H7 (cell line): Measurements from ENCODE around the gene FAM227B. TPM values are rescaled to one million over a fixed set of nuclear protein-coding genes. Genes with fewer than 3 reads are reported as not detected.

Experiments used
- DNase-seq: peaks from one replicate; pipeline ENCODE4 v3.0.0; 2012
- H3K27me3 ChIP-seq: 2 replicates; pipeline ENCODE4 v1.6.0; 2011; ENCODE audit warnings: mild to moderate bottlenecking, low read length; ENCODE audit not compliant: control insufficient read depth, insufficient read depth
- H3K36me3 ChIP-seq: replicated peaks from 2 replicates; pipeline ENCODE4 v1.5.1; 2011; ENCODE audit warnings: low read length; ENCODE audit not compliant: control insufficient read depth, insufficient read depth
- H3K4me3 ChIP-seq: 2 replicates; pipeline ENCODE4 v1.5.1; 2011; ENCODE audit warnings: low read depth, mild to moderate bottlenecking, control low read depth, low read length, moderate library complexity; ENCODE audit not compliant: insufficient read depth
- total RNA-seq: library from RNA; depleted of rRNA; stranded (reverse); fragments of >200 nt; shearing (Covaris generic); gene quantifications from 2 replicates; pipeline ENCODE4 v1.2.3, GENCODE V29; 2014

FAM227B gene
- total RNA-seq, 1 experiment from 2014 or later, result 3.2 TPM

- no peaks in the 10 kb centered on the region for H3K36me3 ChIP-seq
- H3K4me3 ChIP-seq, result no peak overlapping the region
- DNase-seq, result no peak
- H3K27me3 ChIP-seq, result no peaks in the 10 kb centered on the region
Observed at GRCh38 chr15:49462232-49462844, 158.3 kb downstream of the FAM227B start.

DNA sequence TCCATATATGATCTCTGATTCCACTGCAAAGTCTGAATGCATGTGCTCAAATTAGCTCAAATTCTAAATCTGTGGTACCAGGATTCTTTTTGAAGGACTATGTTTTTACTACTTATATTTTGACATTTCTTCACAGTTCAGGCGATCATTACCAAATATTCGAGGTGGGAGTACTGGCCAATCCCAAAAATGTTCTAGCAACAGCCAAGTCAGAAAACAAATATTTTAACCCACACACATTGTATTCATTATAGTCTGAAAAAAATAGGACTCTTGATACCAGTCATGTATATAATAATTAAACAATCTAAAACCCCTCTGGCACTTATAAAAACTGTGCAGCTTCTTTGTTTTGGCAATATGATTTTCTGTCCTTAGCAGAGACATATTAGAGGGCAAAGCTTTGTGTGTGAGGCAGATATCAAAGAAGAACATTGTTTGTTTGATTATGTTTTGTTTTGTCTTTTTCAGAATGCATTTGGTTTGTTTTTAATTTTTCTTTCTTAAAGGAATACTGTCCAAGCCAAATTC is 160.1 kb downstream of the FAM227B start:
- no peaks in the 10 kb centered on the region for H3K36me3 ChIP-seq
- H3K27me3 ChIP-seq, result no peaks in the 10 kb centered on the region
- no peak overlapping the region for H3K4me3 ChIP-seq
- no peak for DNase-seq

DNA sequence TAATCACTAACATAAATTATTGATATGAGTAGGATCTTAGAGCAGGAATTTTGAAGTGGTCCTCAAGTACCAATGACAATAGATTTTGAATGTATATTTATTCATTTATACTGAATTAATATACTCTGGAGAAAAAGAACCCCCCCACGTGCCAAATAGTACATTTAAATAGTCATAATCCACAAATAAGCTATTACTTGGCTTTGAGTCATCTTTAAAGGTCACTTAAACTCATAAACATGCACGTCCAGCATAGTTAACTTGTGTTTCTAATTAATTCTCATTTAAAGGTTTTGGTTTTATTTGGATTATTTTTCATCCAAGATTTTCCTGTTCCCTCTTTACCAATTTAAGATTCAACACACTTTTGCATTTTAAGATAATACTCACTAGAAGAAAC is 162.5 kb downstream of the FAM227B start:
- no peak overlapping the region for H3K4me3 ChIP-seq
- no peaks in the 10 kb centered on the region for H3K36me3 ChIP-seq
- no peaks in the 10 kb centered on the region for H3K27me3 ChIP-seq
- DNase-seq, result no peak

- no peak for DNase-seq
- H3K27me3 ChIP-seq, result no peaks in the 10 kb centered on the region
- no peak overlapping the region for H3K4me3 ChIP-seq
- no peaks in the 10 kb centered on the region for H3K36me3 ChIP-seq
Observed at GRCh38 chr15:49456166-49456565, 164.5 kb downstream of the FAM227B start.

- no peak for DNase-seq
- Histone ChIP-seq H3K36me3 (no peaks in the 10 kb centered on the region), H3K27me3 (no peaks in the 10 kb centered on the region), H3K4me3 (no peak overlapping the region)
Observed at GRCh38 chr15:49452595-49452994, 168.0 kb downstream of the FAM227B start.

DNA sequence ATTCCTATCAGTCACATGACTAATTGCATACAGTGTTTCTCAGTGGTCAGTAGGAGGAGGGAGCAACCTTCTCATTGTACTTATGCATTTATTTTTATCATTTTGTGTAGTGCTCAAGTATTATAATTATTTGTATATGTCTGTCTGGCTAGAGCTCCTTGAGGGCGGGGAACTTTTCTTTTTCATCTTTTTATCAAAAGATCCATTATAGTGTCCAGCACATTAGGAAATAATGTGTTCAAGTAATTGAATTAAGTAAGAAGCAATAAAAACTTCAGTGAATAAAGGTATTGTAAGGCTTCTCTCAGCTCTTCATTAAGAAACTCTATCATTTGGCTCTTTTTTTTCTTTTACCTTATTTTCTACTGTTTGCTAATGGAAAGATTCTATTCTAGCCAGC is 178.8 kb downstream of the FAM227B start:
- Histone ChIP-seq H3K36me3 (no peaks in the 10 kb centered on the region), H3K4me3 (no peak overlapping the region), H3K27me3 (no peaks in the 10 kb centered on the region)
- no peak for DNase-seq

- H3K4me3 ChIP-seq, result no peak overlapping the region
- no peaks in the 10 kb centered on the region for H3K36me3 ChIP-seq
- no peak for DNase-seq
- no peaks in the 10 kb centered on the region for H3K27me3 ChIP-seq
Observed at GRCh38 chr15:49441356-49441755, 179.3 kb downstream of the FAM227B start.

- DNase-seq, result no peak
- H3K4me3 ChIP-seq, result no peak overlapping the region
- H3K27me3 ChIP-seq, result no peaks in the 10 kb centered on the region
- H3K36me3 ChIP-seq, result no peaks in the 10 kb centered on the region
Observed at GRCh38 chr15:49439678-49440395, 180.8 kb downstream of the FAM227B start.

DNA sequence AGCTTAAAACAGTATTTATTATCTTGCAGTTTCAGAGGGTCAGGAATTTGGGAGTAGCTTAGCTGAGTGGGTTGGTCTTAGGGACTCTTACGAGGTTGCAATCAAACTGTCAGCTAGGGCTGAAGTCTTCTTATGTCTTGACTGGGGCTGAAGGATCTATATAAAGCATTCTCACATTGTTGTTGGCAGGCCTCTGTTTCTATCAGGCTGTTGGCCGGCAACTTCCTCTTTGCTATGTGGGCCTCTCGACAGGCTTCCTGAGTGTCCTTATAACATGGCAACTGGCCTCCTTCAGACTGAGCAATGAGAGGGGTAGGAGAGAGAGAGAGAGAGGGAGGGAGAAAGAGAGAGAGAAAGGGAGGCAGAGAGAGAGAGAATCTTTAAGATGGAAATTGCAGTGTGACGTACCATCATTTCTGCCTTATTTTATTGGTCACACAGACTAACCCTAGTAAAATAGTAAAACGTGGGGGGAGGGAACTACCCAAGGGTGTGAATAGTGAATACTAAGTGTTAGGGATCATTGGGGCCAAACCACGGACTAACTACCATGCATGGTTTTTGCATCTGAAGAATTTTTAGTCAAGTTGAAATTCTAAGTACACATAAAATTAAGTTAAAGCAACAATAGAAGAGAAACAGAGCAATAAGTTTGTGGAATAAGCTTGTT is 181.5 kb downstream of the FAM227B start:
- Histone ChIP-seq H3K27me3 (no peaks in the 10 kb centered on the region), H3K36me3 (no peaks in the 10 kb centered on the region), H3K4me3 (no peak overlapping the region)
- DNase-seq, result no peak

GRCh38 chr15:49436751-49437150 is 183.9 kb downstream of the FAM227B start:
- Histone ChIP-seq H3K4me3 (no peak overlapping the region), H3K27me3 (no peaks in the 10 kb centered on the region), H3K36me3 (no peaks in the 10 kb centered on the region)
- no peak for DNase-seq

DNA sequence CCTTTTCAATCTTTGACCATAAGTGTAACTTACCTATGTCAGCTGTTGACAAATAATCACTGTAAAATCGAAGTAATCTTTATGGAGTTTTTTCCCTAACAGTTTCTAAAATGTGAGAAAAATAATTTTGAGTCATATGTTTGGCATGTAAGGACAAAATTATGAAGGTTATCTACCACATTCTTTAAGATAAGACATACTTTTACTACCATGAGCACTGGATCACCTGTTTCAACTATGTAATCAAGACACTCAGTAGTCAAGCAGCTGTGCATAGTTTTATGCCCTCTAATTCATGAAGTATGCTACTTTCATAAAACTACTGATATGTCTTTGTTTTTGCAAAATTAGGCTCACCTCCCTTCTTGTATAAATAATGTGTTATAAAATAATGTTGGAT is 185.4 kb downstream of the FAM227B start:
- Histone ChIP-seq H3K27me3 (no peaks in the 10 kb centered on the region), H3K36me3 (no peaks in the 10 kb centered on the region), H3K4me3 (no peak overlapping the region)
- DNase-seq, result no peak

DNA sequence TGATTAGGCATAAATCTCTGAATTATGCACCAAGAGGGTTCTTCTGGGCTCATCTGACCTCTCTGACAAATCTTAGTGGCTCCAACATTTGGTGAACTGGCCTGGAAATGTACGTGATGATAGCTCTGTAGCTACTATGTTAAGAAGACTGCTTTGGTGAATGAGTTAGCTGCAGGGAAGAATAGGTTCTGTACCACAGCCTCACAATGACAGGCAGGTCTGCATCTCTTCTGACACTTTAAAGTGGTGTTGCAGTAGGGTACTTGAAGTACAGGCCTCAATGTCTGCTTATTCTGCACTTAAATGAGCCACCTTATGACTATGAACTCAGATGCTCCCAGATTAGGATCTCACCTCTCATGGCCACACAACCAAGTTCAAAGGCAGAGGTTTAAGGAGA is 190.6 kb downstream of the FAM227B start:
- Histone ChIP-seq H3K4me3 (no peak overlapping the region), H3K36me3 (no peaks in the 10 kb centered on the region), H3K27me3 (no peaks in the 10 kb centered on the region)
- DNase-seq, result no peak

- no peak for DNase-seq
- Histone ChIP-seq H3K4me3 (no peak overlapping the region), H3K36me3 (no peaks in the 10 kb centered on the region)
Observed at GRCh38 chr15:49428409-49429095, 192.1 kb downstream of the FAM227B start.

GRCh38 chr15:49427372-49427771 is 193.2 kb downstream of the FAM227B start:
- Histone ChIP-seq H3K27me3 (no peaks in the 10 kb centered on the region), H3K36me3 (no peaks in the 10 kb centered on the region), H3K4me3 (no peak overlapping the region)
- no peak for DNase-seq

More at GRCh38 chr15:49428409-49429095, 192.1 kb downstream of the FAM227B start:
- H3K27me3 ChIP-seq, result no peaks in the 10 kb centered on the region
